ENCODE measurements around the gene SMURF1. TPM values are rescaled to one million over a fixed set of nuclear protein-coding genes. Genes with fewer than 3 reads are reported as not detected.

SMURF1 gene
- total RNA-seq, 2 donors from 2014 or later, result 15.4 to 25.1 TPM

GRCh38 chr7:99012722-99013121, 131.2 kb downstream of the SMURF1 start:
- 92% methylated on average over 13 of the region's 13 CpGs for WGBS
- intact Hi-C loops (cut with DNase I), result no loop called here
- H3K4me3 ChIP-seq, result no peak overlapping the region
- H3K27me3 ChIP-seq (replicated peaks; ENCODE audit: insufficient read depth), result no peaks in the 10 kb centered on the region
- DNase-seq (ENCODE audit: low spot score), result no peak
- H3K27ac ChIP-seq, result no peak overlapping the region
- H3K4me1 ChIP-seq (replicated peaks), result no peaks in the 10 kb centered on the region
- H3K9me3 ChIP-seq, result no peaks in the 10 kb centered on the region
- H3K36me3 ChIP-seq, result peaks cover 9 to 25% of the 10 kb centered on the region in 2 donors
- TF ChIP-seq CTCF (IDR thresholded peaks at IDR 0.05), result no peak
- TF ChIP-seq POLR2A (IDR thresholded peaks at IDR 0.05), result no peak
- TF ChIP-seq POLR2AphosphoS5 (IDR thresholded peaks at IDR 0.05), result no peak

- WGBS, result 94% methylated on average over 36 of the region's 36 CpGs
- intact Hi-C loops (cut with DNase I), result no loop called here
- no peaks in the 10 kb centered on the region for H3K9me3 ChIP-seq
- H3K36me3 ChIP-seq, result peaks cover 9 to 25% of the 10 kb centered on the region in 2 donors
- no peaks in the 10 kb centered on the region for H3K4me1 ChIP-seq (replicated peaks)
- no peaks in the 10 kb centered on the region for H3K27me3 ChIP-seq (replicated peaks; ENCODE audit: insufficient read depth)
- no peak overlapping the region for H3K27ac ChIP-seq
- no peak for DNase-seq (ENCODE audit: low spot score)
- TF ChIP-seq CTCF (IDR thresholded peaks at IDR 0.05), result no peak
- TF ChIP-seq POLR2A (IDR thresholded peaks at IDR 0.05), result no peak
- TF ChIP-seq POLR2AphosphoS5 (IDR thresholded peaks at IDR 0.05), result no peak
- no peak overlapping the region for H3K4me3 ChIP-seq
Observed at GRCh38 chr7:99011706-99012404, 132.1 kb downstream of the SMURF1 start.

- H3K27me3 ChIP-seq (replicated peaks; ENCODE audit: insufficient read depth), result no peaks in the 10 kb centered on the region
- no peak overlapping the region for H3K27ac ChIP-seq
- intact Hi-C loops (cut with DNase I), result no loop called here
- no peak for DNase-seq (ENCODE audit: low spot score)
- TF ChIP-seq POLR2AphosphoS5 (IDR thresholded peaks at IDR 0.05), result no peak
- TF ChIP-seq POLR2A (IDR thresholded peaks at IDR 0.05), result no peak
- no peak for TF ChIP-seq CTCF (IDR thresholded peaks at IDR 0.05)
- H3K4me1 ChIP-seq (replicated peaks), result no peaks in the 10 kb centered on the region
- H3K9me3 ChIP-seq, result no peaks in the 10 kb centered on the region
- WGBS, result 98% methylated on average over 24 of the region's 24 CpGs
- peaks cover 9 to 25% of the 10 kb centered on the region in 2 donors for H3K36me3 ChIP-seq
- no peak overlapping the region for H3K4me3 ChIP-seq
Observed at GRCh38 chr7:99011341-99011705, 132.6 kb downstream of the SMURF1 start.

GRCh38 chr7:99010281-99010680, 133.6 kb downstream of the SMURF1 start:
- no peak for DNase-seq (ENCODE audit: low spot score)
- intact Hi-C loops (cut with DNase I), result no loop called here
- TF ChIP-seq POLR2A (IDR thresholded peaks at IDR 0.05) (no peak), POLR2AphosphoS5 (IDR thresholded peaks at IDR 0.05) (no peak), CTCF (IDR thresholded peaks at IDR 0.05) (no peak)
- Histone ChIP-seq H3K4me1 (replicated peaks) (no peaks in the 10 kb centered on the region), H3K4me3 (no peak overlapping the region), H3K9me3 (no peaks in the 10 kb centered on the region), H3K27ac (no peak overlapping the region), H3K27me3 (replicated peaks; ENCODE audit: insufficient read depth) (no peaks in the 10 kb centered on the region), H3K36me3 (peaks cover 11 to 25% of the 10 kb centered on the region in 2 donors)
- 88% methylated on average over 9 of the region's 9 CpGs for WGBS

GRCh38 chr7:99008921-99009530, 134.9 kb downstream of the SMURF1 start:
- Histone ChIP-seq H3K4me3 (no peak overlapping the region), H3K36me3 (peaks cover 18 to 25% of the 10 kb centered on the region in 2 donors), H3K4me1 (replicated peaks) (no peaks in the 10 kb centered on the region), H3K27me3 (replicated peaks; ENCODE audit: insufficient read depth) (no peaks in the 10 kb centered on the region), H3K9me3 (no peaks in the 10 kb centered on the region), H3K27ac (no peak overlapping the region)
- intact Hi-C loops (cut with DNase I), result no loop called here
- 88% methylated on average over 10 of the region's 11 CpGs for WGBS
- DNase-seq (ENCODE audit: low spot score), result no peak
- TF ChIP-seq POLR2A (IDR thresholded peaks at IDR 0.05) (no peak), POLR2AphosphoS5 (IDR thresholded peaks at IDR 0.05) (no peak), CTCF (IDR thresholded peaks at IDR 0.05) (no peak)
